OCI-LY1 (cell line): ENCODE measurements around the gene TBC1D16.
"Not testable (repeated sequence)": the region's sequence is repeated elsewhere in the genome, so short reads cannot be mapped to it uniquely, and the experiment has no call there.

Experiments
- H2AFZ ChIP-seq: fragments of 200-600 bp; sonication (generic), shearing (Covaris generic); 2 replicates; pipeline ENCODE4 v1.6.0; 2014; ENCODE audit warnings: antibody characterized with exemption, mild to moderate bottlenecking, low read length
- H3F3A ChIP-seq: fragments of 200-600 bp; sonication (generic), shearing (Covaris generic); 2 replicates; pipeline ENCODE4 v1.6.0; 2014; ENCODE audit warnings: mild to moderate bottlenecking, antibody characterized with exemption, low read length, moderate library complexity; ENCODE audit not compliant: insufficient read depth
- H3K27ac ChIP-seq: fragments of 200-600 bp; sonication (generic); 2 replicates; pipeline ENCODE4 v1.5.1; 2014; ENCODE audit warnings: low read length, mixed run types, mild to moderate bottlenecking, low read depth; ENCODE audit not compliant: poor library complexity, severe bottlenecking
- H3K27me3 ChIP-seq: fragments of 200-600 bp; sonication (generic); 2 replicates; pipeline ENCODE4 v1.6.0; 2014; ENCODE audit warnings: antibody characterized with exemption, mild to moderate bottlenecking, low read length, moderate library complexity; ENCODE audit not compliant: insufficient read depth
- H3K36me3 ChIP-seq: fragments of 200-600 bp; sonication (generic); 2 replicates; pipeline ENCODE4 v1.6.1; 2014; ENCODE audit warnings: mild to moderate bottlenecking, antibody characterized with exemption, low read length, moderate library complexity, mixed read lengths; ENCODE audit not compliant: insufficient read depth
- H3K4me1 ChIP-seq: fragments of 200-600 bp; sonication (generic); 2 replicates; pipeline ENCODE4 v1.5.1; 2014; ENCODE audit warnings: mild to moderate bottlenecking, low read length, moderate library complexity; ENCODE audit not compliant: insufficient read depth, severe bottlenecking
- H3K4me2 ChIP-seq: fragments of 200-600 bp; sonication (generic), shearing (Covaris generic); 2 replicates; pipeline ENCODE4 v1.6.1; 2014; ENCODE audit warnings: low read length
- H3K4me3 ChIP-seq: fragments of 200-600 bp; sonication (generic); 2 replicates; pipeline ENCODE4 v1.5.1; 2014; ENCODE audit warnings: low read length, low read depth, mild to moderate bottlenecking, mixed read lengths; ENCODE audit not compliant: poor library complexity, severe bottlenecking
- H3K79me2 ChIP-seq: fragments of 200-600 bp; shearing (Covaris generic); 2 replicates; pipeline ENCODE4 v1.6.1; 2016; ENCODE audit warnings: mixed run types, low read length, mixed read lengths; ENCODE audit not compliant: insufficient read depth
- H3K9ac ChIP-seq: fragments of 200-600 bp; sonication (generic), shearing (Covaris generic); 2 replicates; pipeline ENCODE4 v1.6.1; 2014; ENCODE audit warnings: mild to moderate bottlenecking, low read length, mixed read lengths
- H3K9me2 ChIP-seq: fragments of 200-600 bp; sonication (generic), shearing (Covaris generic); 2 replicates; pipeline ENCODE4 v1.6.1; 2014; ENCODE audit warnings: low read depth, mild to moderate bottlenecking, low read length, mixed read lengths
- H3K9me3 ChIP-seq: fragments of 200-600 bp; shearing (Covaris generic); 2 replicates; pipeline ENCODE4 v1.6.1; 2014; ENCODE audit warnings: low read length, mixed read lengths
- H4K20me1 ChIP-seq: fragments of 200-600 bp; sonication (generic), shearing (Covaris generic); 2 replicates; pipeline ENCODE4 v1.6.0; 2016; ENCODE audit warnings: mild to moderate bottlenecking, low read length; ENCODE audit not compliant: insufficient read depth
- CTCF ChIP-seq: fragments of 200-600 bp; sonication (generic), shearing (Covaris generic); IDR thresholded peaks from 2 replicates; pipeline ENCODE4 v1.5.1; 2017; ENCODE audit warnings: mild to moderate bottlenecking, antibody characterized with exemption, low read length, moderate library complexity, mixed read lengths
- EZH2 ChIP-seq: fragments of 200-600 bp; sonication (generic), shearing (Covaris generic); IDR thresholded peaks from 2 replicates; pipeline ENCODE4 v1.8.0; 2017; ENCODE audit warnings: borderline replicate concordance, mixed run types, mild to moderate bottlenecking, antibody characterized with exemption, low read length, moderate library complexity, mixed read lengths

TBC1D16 gene

GRCh38 chr17:79994602-79995001, 41.1 kb downstream of the TBC1D16 start:
- no peaks in the 10 kb centered on the region for H3K36me3 ChIP-seq
- no peak overlapping the region for H3K9ac ChIP-seq
- no peaks in the 10 kb centered on the region for H3F3A ChIP-seq
- TF ChIP-seq CTCF: no peak
- no peak for TF ChIP-seq EZH2
- H3K4me3 ChIP-seq: no peak overlapping the region
- no peak overlapping the region for H3K4me2 ChIP-seq
- H3K9me3 ChIP-seq: no peaks in the 10 kb centered on the region
- no peak overlapping the region for H3K27ac ChIP-seq
- peaks cover 6% of the 10 kb centered on the region for H3K4me1 ChIP-seq
- 0 out of 2 replicates have a peak, but pooled peaks cover 2% of the 10 kb centered on the region for H3K27me3 ChIP-seq
- H2AFZ ChIP-seq: no peak overlapping the region
- H3K9me2 ChIP-seq: no peaks in the 10 kb centered on the region
- no peaks in the 10 kb centered on the region for H3K79me2 ChIP-seq
- no peaks in the 10 kb centered on the region for H4K20me1 ChIP-seq

- not testable (repeated sequence) for H2AFZ ChIP-seq, H4K20me1 ChIP-seq, H3K27ac ChIP-seq, H3K27me3 ChIP-seq, H3K9me3 ChIP-seq, H3F3A ChIP-seq, H3K36me3 ChIP-seq, H3K4me3 ChIP-seq, H3K9ac ChIP-seq, H3K79me2 ChIP-seq, H3K4me2 ChIP-seq, H3K4me1 ChIP-seq, H3K9me2 ChIP-seq
These were observed 41.5 kb downstream of the TBC1D16 start for GRCh38 chr17:79994228-79994569.

- Histone ChIP-seq H3K27ac (no peak overlapping the region), H3K4me2 (no peak overlapping the region), H4K20me1 (no peaks in the 10 kb centered on the region), H3K36me3 (no peaks in the 10 kb centered on the region), H2AFZ (no peak overlapping the region), H3K79me2 (no peaks in the 10 kb centered on the region), H3K4me3 (no peak overlapping the region), H3K9me3 (no peaks in the 10 kb centered on the region), H3F3A (no peaks in the 10 kb centered on the region), H3K27me3 (0 out of 2 replicates have a peak, but pooled peaks cover 2% of the 10 kb centered on the region), H3K9ac (no peak overlapping the region), H3K9me2 (no peaks in the 10 kb centered on the region), H3K4me1 (peaks cover 6% of the 10 kb centered on the region)
- TF ChIP-seq CTCF (no peak), EZH2 (no peak)
These were observed 42.1 kb downstream of the TBC1D16 start for GRCh38 chr17:79993390-79994227.
